Spleen (tissue), 7 donors: ENCODE results near the gene RIOK3.

Experiments used
- POLR2A ChIP-seq, 3 donors: fragments of 450-650 bp; IDR thresholded peaks; one replicate each; pipeline ENCODE4 v1.5.1; 2017; ENCODE audit warnings: antibody characterized with exemption in 3 of 3, mild to moderate bottlenecking in 1 of 3
- POLR2AphosphoS5 ChIP-seq, 3 donors: sonication (generic); formaldehyde crosslinking; IDR thresholded peaks; one replicate each; pipeline ENCODE4 v1.5.1; 2017; ENCODE audit warnings: antibody characterized with exemption in 3 of 3
- TF ChIP-seq, protein P1 (sequence below), 11 experiments: fragments of 200-600 bp in 7 of 11; fragments of 450-650 bp in 4 of 11; sonication (generic) in 4 of 11; IDR thresholded peaks in 8 of 11; conservative IDR thresholded peaks in 3 of 11; 1 replicate in 7 of 11; 2 replicates in 4 of 11; pipeline versions ENCODE4 v1.4.0 to v1.8.0; 2016 to 2021; ENCODE audit warnings: antibody characterized with exemption in 11 of 11, inconsistent platforms in 4 of 11, mild to moderate bottlenecking in 1 of 11
- donor health status: DM: no; HTN: no; CAD: no; lungs with moderate emphysema.
- donor health status: DM: no; HTN: no; CAD: no.
- donor health status: DM: no; HTN: no; CAD: no.

DNA sequence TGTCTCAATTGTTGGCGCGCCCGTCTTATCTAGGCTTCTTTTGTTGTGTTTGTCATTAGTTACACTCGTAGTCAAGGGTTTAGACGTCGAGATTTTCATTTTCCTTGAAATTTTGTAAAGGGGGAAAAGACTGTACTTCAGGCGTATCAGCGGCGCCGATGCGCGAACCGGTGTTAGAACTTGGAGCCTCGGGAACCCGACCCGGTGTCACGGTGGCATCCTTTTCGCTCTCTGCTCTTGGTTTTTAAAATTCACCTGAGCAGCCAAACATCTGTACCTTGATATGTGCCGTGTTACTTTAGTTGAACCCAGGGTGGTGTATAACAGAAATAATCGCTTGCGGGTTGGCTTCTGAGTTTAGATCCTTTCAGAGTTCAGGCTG is 50.9 kb downstream of the RIOK3 start:
- TF ChIP-seq, protein P1, sequence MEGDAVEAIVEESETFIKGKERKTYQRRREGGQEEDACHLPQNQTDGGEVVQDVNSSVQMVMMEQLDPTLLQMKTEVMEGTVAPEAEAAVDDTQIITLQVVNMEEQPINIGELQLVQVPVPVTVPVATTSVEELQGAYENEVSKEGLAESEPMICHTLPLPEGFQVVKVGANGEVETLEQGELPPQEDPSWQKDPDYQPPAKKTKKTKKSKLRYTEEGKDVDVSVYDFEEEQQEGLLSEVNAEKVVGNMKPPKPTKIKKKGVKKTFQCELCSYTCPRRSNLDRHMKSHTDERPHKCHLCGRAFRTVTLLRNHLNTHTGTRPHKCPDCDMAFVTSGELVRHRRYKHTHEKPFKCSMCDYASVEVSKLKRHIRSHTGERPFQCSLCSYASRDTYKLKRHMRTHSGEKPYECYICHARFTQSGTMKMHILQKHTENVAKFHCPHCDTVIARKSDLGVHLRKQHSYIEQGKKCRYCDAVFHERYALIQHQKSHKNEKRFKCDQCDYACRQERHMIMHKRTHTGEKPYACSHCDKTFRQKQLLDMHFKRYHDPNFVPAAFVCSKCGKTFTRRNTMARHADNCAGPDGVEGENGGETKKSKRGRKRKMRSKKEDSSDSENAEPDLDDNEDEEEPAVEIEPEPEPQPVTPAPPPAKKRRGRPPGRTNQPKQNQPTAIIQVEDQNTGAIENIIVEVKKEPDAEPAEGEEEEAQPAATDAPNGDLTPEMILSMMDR (IDR thresholded peaks at IDR 0.05 in 8 of 11, conservative IDR thresholded peaks at IDR 0.05 in 3 of 11) = no peak
- no peak for TF ChIP-seq POLR2A (IDR thresholded peaks at IDR 0.05)
- no peak for TF ChIP-seq POLR2AphosphoS5 (IDR thresholded peaks at IDR 0.05)
